DOHH2 (cell line): ENCODE results near the gene IRF2BP2.

Experiments
- H3F3A ChIP-seq: fragments of 200-600 bp; sonication (generic), shearing (Covaris generic); 2 replicates; pipeline ENCODE4 v1.6.0; 2016; ENCODE audit warnings: antibody characterized with exemption, mild to moderate bottlenecking; ENCODE audit not compliant: control insufficient read depth, insufficient read depth
- H3K27ac ChIP-seq: fragments of 200-600 bp; sonication (generic); 2 replicates; pipeline ENCODE4 v1.5.1; 2014; ENCODE audit warnings: low read depth, mild to moderate bottlenecking, low read length, moderate library complexity
- H3K27me3 ChIP-seq: fragments of 200-600 bp; sonication (generic); 2 replicates; pipeline ENCODE4 v1.6.1; 2014; ENCODE audit warnings: mild to moderate bottlenecking, low read length, mixed read lengths; ENCODE audit not compliant: control insufficient read depth
- H3K36me3 ChIP-seq: fragments of 200-600 bp; sonication (generic); 2 replicates; pipeline ENCODE4 v1.6.1; 2014; ENCODE audit warnings: mild to moderate bottlenecking, low read length, moderate library complexity, mixed read lengths; ENCODE audit not compliant: control insufficient read depth
- H3K4me1 ChIP-seq: fragments of 200-600 bp; sonication (generic); 2 replicates; pipeline ENCODE4 v1.6.1; 2014; ENCODE audit warnings: mild to moderate bottlenecking, low read length, mixed read lengths; ENCODE audit not compliant: control insufficient read depth
- H3K4me2 ChIP-seq: fragments of 200-600 bp; sonication (generic); 2 replicates; pipeline ENCODE4 v1.6.0; 2014; ENCODE audit warnings: mild to moderate bottlenecking, low read length, moderate library complexity
- H3K4me3 ChIP-seq: fragments of 200-600 bp; sonication (generic); 2 replicates; pipeline ENCODE4 v1.5.1; 2014; ENCODE audit warnings: mild to moderate bottlenecking, low read length, mixed read lengths
- H3K79me2 ChIP-seq: fragments of 200-600 bp; sonication (generic); 2 replicates; pipeline ENCODE4 v1.6.1; 2014; ENCODE audit warnings: mild to moderate bottlenecking, low read length, mixed read lengths; ENCODE audit not compliant: control insufficient read depth
- H3K9me2 ChIP-seq: fragments of 200-600 bp; sonication (generic); replicated peaks from 2 replicates; pipeline ENCODE4 v1.6.1; 2014; ENCODE audit warnings: mild to moderate bottlenecking, low read length, mixed read lengths; ENCODE audit not compliant: control insufficient read depth
- H3K9me3 ChIP-seq: fragments of 200-600 bp; sonication (generic); 2 replicates; pipeline ENCODE4 v1.6.1; 2014; ENCODE audit warnings: antibody characterized with exemption, low read length, mixed read lengths; ENCODE audit not compliant: control insufficient read depth, insufficient read depth
- H4K20me1 ChIP-seq: fragments of 200-600 bp; sonication (generic); 2 replicates; pipeline ENCODE4 v1.6.0; 2014; ENCODE audit warnings: low read depth, mild to moderate bottlenecking, antibody characterized with exemption, low read length, moderate library complexity; ENCODE audit not compliant: control insufficient read depth, insufficient read depth
- EZH2phosphoT487 ChIP-seq: fragments of 200-600 bp; sonication (generic); IDR thresholded peaks from 2 replicates; pipeline ENCODE4 v1.6.1; 2017; ENCODE audit warnings: borderline replicate concordance, mild to moderate bottlenecking, antibody characterized with exemption, low read length, moderate library complexity, mixed read lengths
- TF ChIP-seq, protein P1 (sequence below): fragments of 200-600 bp; sonication (generic); IDR thresholded peaks from one replicate; pipeline ENCODE4 v1.5.1; 2014; ENCODE audit warnings: antibody characterized with exemption, mild to moderate bottlenecking, low read depth, low read length; ENCODE audit not compliant: poor library complexity, severe bottlenecking

The IRF2BP2 gene

DNA sequence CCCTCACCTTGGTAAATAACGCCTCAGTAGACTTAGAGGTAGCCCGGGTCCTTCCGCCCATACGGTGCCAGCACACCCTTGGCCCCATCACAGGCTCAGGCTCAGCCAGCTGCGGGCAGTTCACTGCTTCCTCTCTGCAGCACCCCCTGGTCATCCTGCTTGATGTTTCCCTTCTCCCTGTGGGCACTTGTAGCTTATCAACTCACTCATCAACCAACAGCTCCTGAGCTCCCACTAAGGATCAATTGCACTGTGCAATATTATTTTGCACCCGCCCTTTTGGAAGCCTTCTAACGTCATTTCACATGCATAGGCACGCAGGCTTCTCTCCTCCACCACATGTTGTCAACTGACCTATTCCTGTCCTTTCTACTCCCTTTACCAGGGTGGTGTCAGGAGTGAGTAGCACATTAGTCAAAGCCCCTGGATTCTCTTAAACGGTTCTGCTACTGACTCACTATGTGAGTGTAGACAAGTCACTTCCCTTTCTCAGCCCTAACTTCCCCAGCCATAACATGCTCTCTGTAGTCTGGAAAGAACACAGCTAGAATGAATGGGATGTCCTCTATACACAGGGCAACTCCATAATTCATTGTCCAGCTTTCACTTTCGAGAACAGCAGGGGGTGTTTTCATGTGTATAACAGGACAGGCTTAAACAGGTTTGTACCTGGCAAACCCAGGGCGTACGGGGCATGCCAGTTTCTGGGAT is 47.1 kb upstream of the IRF2BP2 start:
- no peak overlapping the region for H3K4me2 ChIP-seq

GRCh38 chr1:234656070-234656895 is 46.3 kb upstream of the IRF2BP2 start:
- no peak overlapping the region for H3K27ac ChIP-seq
- H3K4me2 ChIP-seq: no peak overlapping the region
- no peaks in the 10 kb centered on the region for H4K20me1 ChIP-seq
- peaks cover 14% of the 10 kb centered on the region for H3K27me3 ChIP-seq
- H3F3A ChIP-seq: no peaks in the 10 kb centered on the region
- H3K36me3 ChIP-seq: no peaks in the 10 kb centered on the region
- H3K4me1 ChIP-seq: no peaks in the 10 kb centered on the region
- no peaks in the 10 kb centered on the region for H3K9me3 ChIP-seq
- H3K79me2 ChIP-seq: no peaks in the 10 kb centered on the region
- no peaks in the 10 kb centered on the region for H3K9me2 ChIP-seq
- TF ChIP-seq, protein P1, sequence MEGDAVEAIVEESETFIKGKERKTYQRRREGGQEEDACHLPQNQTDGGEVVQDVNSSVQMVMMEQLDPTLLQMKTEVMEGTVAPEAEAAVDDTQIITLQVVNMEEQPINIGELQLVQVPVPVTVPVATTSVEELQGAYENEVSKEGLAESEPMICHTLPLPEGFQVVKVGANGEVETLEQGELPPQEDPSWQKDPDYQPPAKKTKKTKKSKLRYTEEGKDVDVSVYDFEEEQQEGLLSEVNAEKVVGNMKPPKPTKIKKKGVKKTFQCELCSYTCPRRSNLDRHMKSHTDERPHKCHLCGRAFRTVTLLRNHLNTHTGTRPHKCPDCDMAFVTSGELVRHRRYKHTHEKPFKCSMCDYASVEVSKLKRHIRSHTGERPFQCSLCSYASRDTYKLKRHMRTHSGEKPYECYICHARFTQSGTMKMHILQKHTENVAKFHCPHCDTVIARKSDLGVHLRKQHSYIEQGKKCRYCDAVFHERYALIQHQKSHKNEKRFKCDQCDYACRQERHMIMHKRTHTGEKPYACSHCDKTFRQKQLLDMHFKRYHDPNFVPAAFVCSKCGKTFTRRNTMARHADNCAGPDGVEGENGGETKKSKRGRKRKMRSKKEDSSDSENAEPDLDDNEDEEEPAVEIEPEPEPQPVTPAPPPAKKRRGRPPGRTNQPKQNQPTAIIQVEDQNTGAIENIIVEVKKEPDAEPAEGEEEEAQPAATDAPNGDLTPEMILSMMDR: no peak
- no peak for TF ChIP-seq EZH2phosphoT487
- no peak overlapping the region for H3K4me3 ChIP-seq

More for the DNA sequence above, 47.1 kb upstream of the IRF2BP2 start:
- Histone ChIP-seq H3K9me3 (no peaks in the 10 kb centered on the region), H3K79me2 (no peaks in the 10 kb centered on the region), H3F3A (no peaks in the 10 kb centered on the region), H3K27ac (no peak overlapping the region), H3K36me3 (no peaks in the 10 kb centered on the region), H3K4me1 (no peaks in the 10 kb centered on the region), H3K27me3 (peaks cover 14% of the 10 kb centered on the region), H3K9me2 (no peaks in the 10 kb centered on the region), H4K20me1 (no peaks in the 10 kb centered on the region), H3K4me3 (no peak overlapping the region)
- TF ChIP-seq EZH2phosphoT487: no peak
- TF ChIP-seq, protein P1: no peak

- Histone ChIP-seq H3K4me2 (no peak overlapping the region), H3K27ac (no peak overlapping the region), H3K79me2 (no peaks in the 10 kb centered on the region), H3K36me3 (no peaks in the 10 kb centered on the region), H4K20me1 (no peaks in the 10 kb centered on the region), H3K4me1 (no peaks in the 10 kb centered on the region), H3F3A (no peaks in the 10 kb centered on the region), H3K4me3 (no peak overlapping the region), H3K27me3 (peaks cover 15% of the 10 kb centered on the region), H3K9me2 (no peaks in the 10 kb centered on the region), H3K9me3 (no peaks in the 10 kb centered on the region)
- TF ChIP-seq, protein P1: no peak
These were observed 45.5 kb upstream of the IRF2BP2 start for GRCh38 chr1:234655328-234656069.
